Stimulated activated CD4-positive, alpha-beta T cell treated with anti-CD3 and anti-CD28 coated beads, Interleukin-12 subunit alpha, Interleukin-12 subunit beta, amount 100 ng/mL, for 4 hours (primary cell): ENCODE measurements around the gene TRAF7.
"Not testable (repeated sequence)": the region's sequence is repeated elsewhere in the genome, so short reads cannot be mapped to it uniquely, and the experiment has no call there.

Experiments
- DNase-seq: peaks from one replicate; pipeline ENCODE4 v3.0.0-alpha.2; 2020

The TRAF7 gene

GRCh38 chr16:2184346-2184745 is 28.8 kb downstream of the TRAF7 start:
- no peak for DNase-seq

GRCh38 chr16:2184962-2185361 is 29.4 kb downstream of the TRAF7 start:
- no peak for DNase-seq

GRCh38 chr16:2186064-2186463 is 30.5 kb downstream of the TRAF7 start:
- no peak for DNase-seq

- DNase-seq = no peak
Observed at GRCh38 chr16:2186505-2186904, 30.9 kb downstream of the TRAF7 start.

- DNase-seq = no peak
Observed at GRCh38 chr16:2187212-2187611, 31.6 kb downstream of the TRAF7 start.

- DNase-seq = no peak
Observed at GRCh38 chr16:2188395-2188794, 32.8 kb downstream of the TRAF7 start.

- DNase-seq = no peak
Observed at GRCh38 chr16:2189252-2189893, 33.8 kb downstream of the TRAF7 start.

- no peak for DNase-seq
Observed at GRCh38 chr16:2190002-2190658, 34.5 kb downstream of the TRAF7 start.

- DNase-seq = no peak
Observed at GRCh38 chr16:2190659-2191445, 35.3 kb downstream of the TRAF7 start.

- DNase-seq = no peak
Observed at GRCh38 chr16:2191446-2191706, 35.8 kb downstream of the TRAF7 start.

- DNase-seq = no peak
Observed at GRCh38 chr16:2194166-2194834, 38.7 kb downstream of the TRAF7 start.

- no peak for DNase-seq
Observed at GRCh38 chr16:2194852-2195321, 39.3 kb downstream of the TRAF7 start.

GRCh38 chr16:2195322-2196161 is 40.0 kb downstream of the TRAF7 start:
- DNase-seq = no peak

GRCh38 chr16:2196162-2196980 is 40.8 kb downstream of the TRAF7 start, which contains the start of gene CASKIN1:
TSS of gene CASKIN1 (minus strand) at chr16:2196605. CDS start at chr16:2196432, 173 bp downstream.
- no peak for DNase-seq

GRCh38 chr16:2196981-2197511 is 41.5 kb downstream of the TRAF7 start:
- no peak for DNase-seq

GRCh38 chr16:2197765-2198164 is 42.2 kb downstream of the TRAF7 start:
- DNase-seq = no peak

- no peak for DNase-seq
Observed at GRCh38 chr16:2198283-2198682, 42.7 kb downstream of the TRAF7 start.

- no peak for DNase-seq
Observed at GRCh38 chr16:2199095-2199494, 43.5 kb downstream of the TRAF7 start.

GRCh38 chr16:2199621-2200139 is 44.1 kb downstream of the TRAF7 start:
- DNase-seq = no peak

GRCh38 chr16:2200313-2200712 is 44.7 kb downstream of the TRAF7 start:
- no peak for DNase-seq

GRCh38 chr16:2203119-2203688 is 47.6 kb downstream of the TRAF7 start:
- not testable (repeated sequence) for DNase-seq
